Suprapubic skin (tissue), 4 donors: ENCODE results near the gene SLC47A2.

ENCODE experiments used
- EP300 ChIP-seq: sonication (generic); formaldehyde crosslinking; IDR thresholded peaks from one replicate; pipeline ENCODE4 v1.6.1; 2017; ENCODE audit warnings: antibody characterized with exemption
- POLR2A ChIP-seq, 2 donors: fragments of 450-650 bp; IDR thresholded peaks; one replicate each; pipeline ENCODE4 v1.6.1; 2017; ENCODE audit warnings: antibody characterized with exemption in 2 of 2, mild to moderate bottlenecking in 2 of 2, moderate library complexity in 2 of 2
- POLR2AphosphoS5 ChIP-seq, 3 donors: sonication (generic); formaldehyde crosslinking; IDR thresholded peaks; one replicate each; pipeline ENCODE4 v1.6.1; 2017; ENCODE audit warnings: antibody characterized with exemption in 3 of 3
- TF ChIP-seq, protein P1 (sequence below), 2 donors: fragments of 200-600 bp in 1 of 2; fragments of 450-650 bp in 1 of 2; sonication (generic) in 1 of 2; IDR thresholded peaks; one replicate each; pipeline ENCODE4 v1.5.1; 2016 to 2019; ENCODE audit warnings: antibody characterized with exemption in 2 of 2, mild to moderate bottlenecking in 1 of 2, moderate library complexity in 1 of 2

DNA sequence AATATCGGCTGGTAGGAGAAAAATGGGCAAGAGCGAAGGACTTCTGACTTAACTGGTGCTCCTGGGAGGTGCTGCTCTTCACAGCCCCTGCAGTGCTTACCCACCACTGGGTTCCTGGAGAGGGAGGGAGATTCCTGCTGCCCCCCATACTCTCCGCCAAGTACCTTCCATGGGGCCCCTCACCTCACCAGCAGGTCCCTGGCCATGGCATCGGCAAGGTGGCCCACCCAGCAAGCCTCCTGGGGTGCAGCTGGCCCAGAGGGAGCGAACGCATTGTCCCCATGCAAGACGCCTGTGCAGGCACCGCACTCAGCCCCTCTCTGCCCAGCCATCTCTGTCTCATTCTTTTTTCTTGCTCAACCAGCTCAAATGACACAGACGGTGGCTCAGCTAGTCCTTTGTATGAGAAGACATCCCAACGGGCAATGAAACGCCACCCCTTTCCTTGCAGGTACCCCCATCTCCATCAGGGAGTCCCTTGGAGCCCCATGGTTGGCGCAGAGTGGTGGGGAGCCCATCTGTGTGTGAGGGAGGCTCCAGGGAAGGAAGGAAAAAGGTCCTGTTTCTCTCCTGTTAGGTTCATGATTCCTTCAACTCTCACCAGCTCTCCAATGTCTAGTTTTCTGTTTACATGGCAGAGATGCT lies 41.3 kb upstream of the SLC47A2 start:
- TF ChIP-seq, protein P1, sequence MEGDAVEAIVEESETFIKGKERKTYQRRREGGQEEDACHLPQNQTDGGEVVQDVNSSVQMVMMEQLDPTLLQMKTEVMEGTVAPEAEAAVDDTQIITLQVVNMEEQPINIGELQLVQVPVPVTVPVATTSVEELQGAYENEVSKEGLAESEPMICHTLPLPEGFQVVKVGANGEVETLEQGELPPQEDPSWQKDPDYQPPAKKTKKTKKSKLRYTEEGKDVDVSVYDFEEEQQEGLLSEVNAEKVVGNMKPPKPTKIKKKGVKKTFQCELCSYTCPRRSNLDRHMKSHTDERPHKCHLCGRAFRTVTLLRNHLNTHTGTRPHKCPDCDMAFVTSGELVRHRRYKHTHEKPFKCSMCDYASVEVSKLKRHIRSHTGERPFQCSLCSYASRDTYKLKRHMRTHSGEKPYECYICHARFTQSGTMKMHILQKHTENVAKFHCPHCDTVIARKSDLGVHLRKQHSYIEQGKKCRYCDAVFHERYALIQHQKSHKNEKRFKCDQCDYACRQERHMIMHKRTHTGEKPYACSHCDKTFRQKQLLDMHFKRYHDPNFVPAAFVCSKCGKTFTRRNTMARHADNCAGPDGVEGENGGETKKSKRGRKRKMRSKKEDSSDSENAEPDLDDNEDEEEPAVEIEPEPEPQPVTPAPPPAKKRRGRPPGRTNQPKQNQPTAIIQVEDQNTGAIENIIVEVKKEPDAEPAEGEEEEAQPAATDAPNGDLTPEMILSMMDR (IDR thresholded peaks at IDR 0.05) = no peak
- no peak for TF ChIP-seq POLR2AphosphoS5 (IDR thresholded peaks at IDR 0.05)
- no peak for TF ChIP-seq POLR2A (IDR thresholded peaks at IDR 0.05)
- no peak for TF ChIP-seq EP300
